Loucy (cell line): ENCODE measurements around the gene ZNF207.
A peak's percentile ranks its signal among the peaks of the same experiment; 100 is the strongest.

Source experiments
- H2AFZ ChIP-seq: fragments of 200-600 bp; sonication (generic); 2 replicates; pipeline ENCODE4 v1.6.0; 2016; ENCODE audit warnings: antibody characterized with exemption, mild to moderate bottlenecking, low read length, moderate library complexity
- H3F3A ChIP-seq: fragments of 200-600 bp; 2 replicates; pipeline ENCODE4 v1.6.0; 2016; ENCODE audit warnings: antibody characterized with exemption, low read depth, mild to moderate bottlenecking
- H3K27me3 ChIP-seq: fragments of 200-600 bp; sonication (generic); 2 replicates; pipeline ENCODE4 v1.6.1; 2014; ENCODE audit warnings: low read length, mild to moderate bottlenecking; ENCODE audit not compliant: insufficient read depth, poor library complexity, severe bottlenecking
- H3K36me3 ChIP-seq: fragments of 200-600 bp; sonication (generic); 2 replicates; pipeline ENCODE4 v1.6.1; 2016; ENCODE audit warnings: low read length; ENCODE audit not compliant: insufficient read depth
- H3K4me1 ChIP-seq: fragments of 200-600 bp; sonication (generic); 2 replicates; pipeline ENCODE4 v1.5.1; 2014; ENCODE audit warnings: low read length, mild to moderate bottlenecking; ENCODE audit not compliant: insufficient read depth, poor library complexity, severe bottlenecking
- H3K4me2 ChIP-seq: fragments of 200-600 bp; sonication (generic); 2 replicates; pipeline ENCODE4 v1.6.0; 2014; ENCODE audit warnings: antibody characterized with exemption, low read length, low read depth, mild to moderate bottlenecking; ENCODE audit not compliant: poor library complexity, severe bottlenecking
- H3K4me3 ChIP-seq: fragments of 200-600 bp; sonication (generic); 2 replicates; pipeline ENCODE4 v1.5.1; 2014; ENCODE audit warnings: low read length, mild to moderate bottlenecking, mixed read lengths; ENCODE audit not compliant: poor library complexity, severe bottlenecking
- H3K79me2 ChIP-seq: fragments of 200-600 bp; sonication (generic); 2 replicates; pipeline ENCODE4 v1.6.1; 2014; ENCODE audit warnings: low read length; ENCODE audit not compliant: insufficient read depth
- H3K9ac ChIP-seq: fragments of 200-600 bp; sonication (generic); 2 replicates; pipeline ENCODE4 v1.6.0; 2014; ENCODE audit warnings: mild to moderate bottlenecking, low read depth, low read length, moderate library complexity; ENCODE audit not compliant: poor library complexity, severe bottlenecking
- H3K9me2 ChIP-seq: fragments of 200-600 bp; sonication (generic); replicated peaks from 2 replicates; pipeline ENCODE4 v1.6.1; 2016; ENCODE audit warnings: low read depth, low read length, mixed read lengths
- H3K9me3 ChIP-seq: fragments of 200-600 bp; sonication (generic); 2 replicates; pipeline ENCODE4 v1.6.1; 2014; ENCODE audit warnings: mild to moderate bottlenecking, antibody characterized with exemption, low read length, low read depth; ENCODE audit not compliant: insufficient read depth
- H4K20me1 ChIP-seq: fragments of 200-600 bp; sonication (generic); 2 replicates; pipeline ENCODE4 v1.6.0; 2014; ENCODE audit warnings: antibody characterized with exemption, low read length, mild to moderate bottlenecking; ENCODE audit not compliant: insufficient read depth, poor library complexity, severe bottlenecking
- CTCF ChIP-seq: fragments of 200-600 bp; sonication (generic); conservative IDR thresholded peaks from 2 replicates; pipeline ENCODE4 v1.5.1; 2014; ENCODE audit warnings: mild to moderate bottlenecking, antibody characterized with exemption, low read length
- EZH2phosphoT487 ChIP-seq: fragments of 200-600 bp; IDR thresholded peaks from 2 replicates; pipeline ENCODE4 v1.6.1; 2018; ENCODE audit warnings: antibody characterized with exemption, mild to moderate bottlenecking, moderate library complexity, borderline replicate concordance

Gene ZNF207

GRCh38 chr17:32356378-32356743 is 6.4 kb downstream of the ZNF207 start:
- H3K4me1 ChIP-seq = peaks cover 57% of the 10 kb centered on the region
- no peaks in the 10 kb centered on the region for H3K9me2 ChIP-seq
- H3K36me3 ChIP-seq = peaks cover 70% of the 10 kb centered on the region
- H3K9ac ChIP-seq = no peak overlapping the region
- no peak for TF ChIP-seq CTCF
- no peak for TF ChIP-seq EZH2phosphoT487
- no peaks in the 10 kb centered on the region for H3K27me3 ChIP-seq
- H3K9me3 ChIP-seq = no peaks in the 10 kb centered on the region
- no peak overlapping the region for H2AFZ ChIP-seq
- peak overlapping the region; percentile 75 for H3K4me2 ChIP-seq
- no peaks in the 10 kb centered on the region for H3F3A ChIP-seq
- peaks cover 97% of the 10 kb centered on the region for H4K20me1 ChIP-seq
- H3K79me2 ChIP-seq = peaks cover 99% of the 10 kb centered on the region
- H3K4me3 ChIP-seq = peak overlapping the region; percentile 93

GRCh38 chr17:32356750-32357149 is 6.8 kb downstream of the ZNF207 start:
- H3K9me2 ChIP-seq = no peaks in the 10 kb centered on the region
- peaks cover 97% of the 10 kb centered on the region for H4K20me1 ChIP-seq
- no peak overlapping the region for H3K9ac ChIP-seq
- H3K9me3 ChIP-seq = no peaks in the 10 kb centered on the region
- peaks cover 54% of the 10 kb centered on the region for H3K4me1 ChIP-seq
- no peak overlapping the region for H2AFZ ChIP-seq
- TF ChIP-seq CTCF (no peak), EZH2phosphoT487 (no peak)
- peak overlapping the region; percentile 75 for H3K4me2 ChIP-seq
- peaks cover 74% of the 10 kb centered on the region for H3K36me3 ChIP-seq
- H3K27me3 ChIP-seq = no peaks in the 10 kb centered on the region
- peaks cover 99% of the 10 kb centered on the region for H3K79me2 ChIP-seq
- no peaks in the 10 kb centered on the region for H3F3A ChIP-seq
- H3K4me3 ChIP-seq = peak overlapping the region; percentile 93

- peaks cover 99% of the 10 kb centered on the region for H3K79me2 ChIP-seq
- no peaks in the 10 kb centered on the region for H3K9me3 ChIP-seq
- H3K36me3 ChIP-seq = peaks cover 79% of the 10 kb centered on the region
- no peak overlapping the region for H3K9ac ChIP-seq
- H3K4me3 ChIP-seq = peak overlapping the region; percentile 11
- TF ChIP-seq EZH2phosphoT487 (no peak), CTCF (no peak)
- no peaks in the 10 kb centered on the region for H3K27me3 ChIP-seq
- H4K20me1 ChIP-seq = peaks cover 97% of the 10 kb centered on the region
- no peaks in the 10 kb centered on the region for H3K9me2 ChIP-seq
- no peaks in the 10 kb centered on the region for H3F3A ChIP-seq
- H3K4me1 ChIP-seq = peaks cover 48% of the 10 kb centered on the region
- H3K4me2 ChIP-seq = peak overlapping the region; percentile 1
- no peak overlapping the region for H2AFZ ChIP-seq
Measured at GRCh38 chr17:32357615-32358014, 7.7 kb downstream of the ZNF207 start.
